Panc1 (cell line): ENCODE results near the gene GIT1. TPM values are rescaled to one million over a fixed set of nuclear protein-coding genes. Genes with fewer than 3 reads are reported as not detected.

ENCODE experiments used
- ATAC-seq: fragments of 200-7000 bp; cut with Tn5 transposase; 2 replicates; pipeline ENCODE4 v1.9.1; 2020; ENCODE audit warnings: mild to moderate bottlenecking, moderate library complexity
- BruUV-seq: library from RNA; stranded (reverse); fragments of 400-500 nt; replicated peaks from 2 replicates; lab custom pipeline; 2021; lab: Mats Ljungman, UMichigan
- CTCF ChIA-PET: fragments of 300-600 bp; sonication (Branson Sonifier 250); formaldehyde crosslinking; loops from one replicate; lab custom pipeline; 2022; ENCODE audit warnings: antibody characterized with exemption; lab: Charles Lee
- POLR2A ChIA-PET: fragments of 300-600 bp; sonication (Branson Sonifier 250); formaldehyde crosslinking; loops from one replicate; lab custom pipeline; 2022; ENCODE audit warnings: antibody characterized with exemption; lab: Charles Lee
- DNase-seq: peaks from one replicate; pipeline ENCODE4 v3.0.0-alpha.2; 2010; ENCODE audit warnings: low read depth, low spot score
- H3K27ac ChIP-seq: 2 replicates; pipeline ENCODE4 v1.5.1; 2011; ENCODE audit warnings: mild to moderate bottlenecking, low read length, inconsistent platforms
- H3K27me3 ChIP-seq: fragments of 200-500 bp; sonication (Bioruptor generic); 2 replicates; pipeline ENCODE4 v1.6.0; 2014; ENCODE audit warnings: low read length, inconsistent platforms; ENCODE audit not compliant: control insufficient read depth, insufficient read depth
- H3K36me3 ChIP-seq: fragments of 200-500 bp; sonication (Bioruptor generic); 2 replicates; pipeline ENCODE4 v1.5.1; 2014; ENCODE audit warnings: inconsistent platforms, mild to moderate bottlenecking, low read length, moderate library complexity; ENCODE audit not compliant: control insufficient read depth, insufficient read depth
- H3K4me1 ChIP-seq: 2 replicates; pipeline ENCODE4 v1.5.1; 2011; ENCODE audit warnings: inconsistent platforms, mild to moderate bottlenecking, low read length, moderate library complexity; ENCODE audit not compliant: control insufficient read depth, insufficient read depth
- H3K4me3 ChIP-seq, 2 experiments: 2 replicates each; pipeline ENCODE4 v1.5.1; 2011 to 2012; ENCODE audit warnings: low read depth in 2 of 2, low read length in 2 of 2, mild to moderate bottlenecking in 2 of 2, inconsistent platforms in 1 of 2, moderate library complexity in 1 of 2
- H3K9me3 ChIP-seq: fragments of 200-500 bp; sonication (Bioruptor generic); 2 replicates; pipeline ENCODE4 v1.5.1; 2014; ENCODE audit warnings: low read depth, mild to moderate bottlenecking, inconsistent platforms, low read length, moderate library complexity; ENCODE audit not compliant: control insufficient read depth, insufficient read depth
- POLR2AphosphoS5 ChIP-seq: IDR thresholded peaks from 2 replicates; pipeline ENCODE4 v1.6.1; 2012; ENCODE audit warnings: mild to moderate bottlenecking, low read depth, low read length, moderate library complexity
- REST ChIP-seq, 2 experiments: IDR thresholded peaks; 2 replicates each; pipeline ENCODE4 v1.6.1; 2011 to 2012; ENCODE audit warnings: low read depth in 2 of 2, control low read depth in 1 of 2, low read length in 1 of 2, mild to moderate bottlenecking in 1 of 2, moderate library complexity in 1 of 2; ENCODE audit not compliant: insufficient read depth in 1 of 2
- SIN3A ChIP-seq: IDR thresholded peaks from 2 replicates; pipeline ENCODE4 v1.6.1; 2012; ENCODE audit warnings: low read depth, mild to moderate bottlenecking, low read length, moderate library complexity, borderline replicate concordance; ENCODE audit not compliant: insufficient read depth
- TCF7L2 ChIP-seq: IDR thresholded peaks from 2 replicates; pipeline ENCODE4 v1.6.1; 2011; ENCODE audit warnings: mild to moderate bottlenecking, low read depth, low read length, inconsistent platforms
- in situ Hi-C: cut with HindIII; loops from 2 replicates; pipeline ENCODE4 v1.10.0; 2016; ENCODE audit warnings: low sequenced_read_pairs, low pct_unique_long_range_greater_than_20kb
- intact Hi-C: fragments of 100-400 bp; cut with micrococcal nuclease; formaldehyde crosslinking; loops from one replicate; pipeline ENCODE4 v1.10.0; 2022; ENCODE audit not compliant: unreplicated experiment
- total RNA-seq: library from RNA; stranded (reverse); gene quantifications from one replicate; pipeline ENCODE4 v1.2.1, GENCODE V29; 2021; ENCODE audit not compliant: unreplicated experiment
- TF ChIP-seq, protein P1 (sequence below): fragments of 450-650 bp; IDR thresholded peaks from 2 replicates; pipeline ENCODE4 v1.5.1; 2017; ENCODE audit warnings: mild to moderate bottlenecking

The GIT1 gene
- total RNA-seq, 1 experiment from 2014 or later = 94.6 TPM

DNA sequence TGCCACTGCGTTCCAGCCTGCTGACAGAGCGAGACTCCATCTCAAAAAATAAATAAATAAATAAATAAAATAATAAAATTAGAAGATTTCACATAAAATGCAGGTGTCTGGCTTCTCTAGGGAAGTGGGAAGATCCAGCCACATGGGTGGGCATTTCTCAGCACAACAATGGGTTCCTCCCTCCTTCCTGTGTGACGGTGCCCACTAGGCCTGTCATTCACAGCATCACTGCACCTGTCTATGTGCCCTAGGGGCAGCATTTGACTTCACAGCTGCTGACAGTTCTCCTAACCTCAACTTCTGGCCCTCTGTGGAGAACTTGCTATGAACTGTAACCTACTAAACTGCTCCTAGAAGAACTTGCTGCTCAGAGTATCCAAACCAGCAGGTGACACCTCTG, 25.6 kb downstream of the GIT1 start:
- POLR2A ChIA-PET = no interaction called here

DNA sequence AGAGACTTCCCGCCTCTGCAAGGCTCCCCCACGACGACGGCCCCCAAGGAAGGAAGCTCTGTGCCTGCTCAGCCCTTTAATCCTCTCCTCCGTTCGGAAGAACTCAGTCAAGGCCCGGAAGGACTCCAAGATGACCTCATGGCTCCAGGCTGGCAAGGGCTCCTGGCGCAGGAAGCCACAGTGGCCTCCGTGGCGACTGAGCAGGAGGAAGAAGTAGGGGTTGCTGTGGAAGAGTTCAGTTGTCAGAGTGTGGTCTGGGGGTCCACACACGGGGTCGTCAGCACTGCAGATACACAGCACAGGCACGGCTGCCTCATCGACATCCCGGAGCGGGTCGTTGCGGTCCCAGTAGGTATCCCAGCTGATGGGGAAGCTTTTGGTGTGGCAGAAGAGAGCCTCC, 26.8 kb downstream of the GIT1 start:
- DNase-seq = no peak

More for the DNA sequence above, 25.6 kb downstream of the GIT1 start:
- H3K27ac ChIP-seq = no peak overlapping the region
- intact Hi-C loops = no loop called here
- H3K4me3 ChIP-seq = no peak overlapping the region
- in situ Hi-C loops = no loop called here
- no TSS peak for BruUV-seq
- DNase-seq (no peak), ATAC-seq (no peak)
- no peaks in the 10 kb centered on the region for H3K9me3 ChIP-seq
- H3K36me3 ChIP-seq = no peaks in the 10 kb centered on the region
- TF ChIP-seq SIN3A (no peak), TCF7L2 (no peak), POLR2AphosphoS5 (no peak), REST (IDR thresholded peaks at IDR 0.05; ENCODE audit: insufficient read depth in 1 of 2, low read depth in 2 of 2, low read length in 1 of 2) (no peak)
- TF ChIP-seq, protein P1, sequence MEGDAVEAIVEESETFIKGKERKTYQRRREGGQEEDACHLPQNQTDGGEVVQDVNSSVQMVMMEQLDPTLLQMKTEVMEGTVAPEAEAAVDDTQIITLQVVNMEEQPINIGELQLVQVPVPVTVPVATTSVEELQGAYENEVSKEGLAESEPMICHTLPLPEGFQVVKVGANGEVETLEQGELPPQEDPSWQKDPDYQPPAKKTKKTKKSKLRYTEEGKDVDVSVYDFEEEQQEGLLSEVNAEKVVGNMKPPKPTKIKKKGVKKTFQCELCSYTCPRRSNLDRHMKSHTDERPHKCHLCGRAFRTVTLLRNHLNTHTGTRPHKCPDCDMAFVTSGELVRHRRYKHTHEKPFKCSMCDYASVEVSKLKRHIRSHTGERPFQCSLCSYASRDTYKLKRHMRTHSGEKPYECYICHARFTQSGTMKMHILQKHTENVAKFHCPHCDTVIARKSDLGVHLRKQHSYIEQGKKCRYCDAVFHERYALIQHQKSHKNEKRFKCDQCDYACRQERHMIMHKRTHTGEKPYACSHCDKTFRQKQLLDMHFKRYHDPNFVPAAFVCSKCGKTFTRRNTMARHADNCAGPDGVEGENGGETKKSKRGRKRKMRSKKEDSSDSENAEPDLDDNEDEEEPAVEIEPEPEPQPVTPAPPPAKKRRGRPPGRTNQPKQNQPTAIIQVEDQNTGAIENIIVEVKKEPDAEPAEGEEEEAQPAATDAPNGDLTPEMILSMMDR = no peak
- H3K4me1 ChIP-seq = peaks cover 7% of the 10 kb centered on the region
- no peaks in the 10 kb centered on the region for H3K27me3 ChIP-seq
- CTCF ChIA-PET = no interaction called here

More for the DNA sequence above, 26.8 kb downstream of the GIT1 start:
- Histone ChIP-seq H3K4me3 (no peak overlapping the region), H3K36me3 (no peaks in the 10 kb centered on the region), H3K9me3 (no peaks in the 10 kb centered on the region), H3K27ac (no peak overlapping the region), H3K27me3 (no peaks in the 10 kb centered on the region), H3K4me1 (peaks cover 7% of the 10 kb centered on the region)
- in situ Hi-C loops (no loop called here), intact Hi-C loops (no loop called here)
- POLR2A ChIA-PET = interaction anchor here (0.6 kb wide), 1 partner anchor 9 kb away, joined by 3 read pairs; no protein-coding TSS in a partner anchor
- ATAC-seq = no peak
- TF ChIP-seq SIN3A (no peak), TCF7L2 (no peak)
- BruUV-seq = no TSS peak
- CTCF ChIA-PET = no interaction called here
